Measurements from ENCODE around the gene AMBP.

GRCh38 chr9:114125476-114126013 lies 47.4 kb upstream of the AMBP start:
- TF ChIP-seq, protein P1, sequence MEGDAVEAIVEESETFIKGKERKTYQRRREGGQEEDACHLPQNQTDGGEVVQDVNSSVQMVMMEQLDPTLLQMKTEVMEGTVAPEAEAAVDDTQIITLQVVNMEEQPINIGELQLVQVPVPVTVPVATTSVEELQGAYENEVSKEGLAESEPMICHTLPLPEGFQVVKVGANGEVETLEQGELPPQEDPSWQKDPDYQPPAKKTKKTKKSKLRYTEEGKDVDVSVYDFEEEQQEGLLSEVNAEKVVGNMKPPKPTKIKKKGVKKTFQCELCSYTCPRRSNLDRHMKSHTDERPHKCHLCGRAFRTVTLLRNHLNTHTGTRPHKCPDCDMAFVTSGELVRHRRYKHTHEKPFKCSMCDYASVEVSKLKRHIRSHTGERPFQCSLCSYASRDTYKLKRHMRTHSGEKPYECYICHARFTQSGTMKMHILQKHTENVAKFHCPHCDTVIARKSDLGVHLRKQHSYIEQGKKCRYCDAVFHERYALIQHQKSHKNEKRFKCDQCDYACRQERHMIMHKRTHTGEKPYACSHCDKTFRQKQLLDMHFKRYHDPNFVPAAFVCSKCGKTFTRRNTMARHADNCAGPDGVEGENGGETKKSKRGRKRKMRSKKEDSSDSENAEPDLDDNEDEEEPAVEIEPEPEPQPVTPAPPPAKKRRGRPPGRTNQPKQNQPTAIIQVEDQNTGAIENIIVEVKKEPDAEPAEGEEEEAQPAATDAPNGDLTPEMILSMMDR (IDR thresholded peaks at IDR 0.05) = no peak
- TF ChIP-seq ELF1 (IDR thresholded peaks at IDR 0.05) = no peak
- no peak for TF ChIP-seq SMC3 (IDR thresholded peaks at IDR 0.05; ENCODE audit: low read depth, low read length)
- TF ChIP-seq MAX (IDR thresholded peaks at IDR 0.05; ENCODE audit: low read depth) = no peak
- TF ChIP-seq YY1 (IDR thresholded peaks at IDR 0.05; ENCODE audit: low read depth) = no peak
- no peak for TF ChIP-seq SIN3A (IDR thresholded peaks at IDR 0.05; ENCODE audit: borderline replicate concordance, low read depth, low read length)
- no peak for TF ChIP-seq EP300 (IDR thresholded peaks at IDR 0.05; ENCODE audit: borderline replicate concordance in 1 of 2, low read depth in 1 of 2, low read length in 1 of 2)
